ENCODE measurements around the gene SCTR. TPM values are rescaled to one million over a fixed set of nuclear protein-coding genes. Genes with fewer than 3 reads are reported as not detected.

The SCTR gene
- total RNA-seq, 4 donors from 2014 or later = not detected

GRCh38 chr2:119483395-119483753 is 40.9 kb downstream of the SCTR start:
- no peak for TF ChIP-seq CTCF (IDR thresholded peaks at IDR 0.05; ENCODE audit: low read depth)

- no peak for TF ChIP-seq CTCF (IDR thresholded peaks at IDR 0.05; ENCODE audit: low read depth)
These were observed 41.5 kb downstream of the SCTR start for GRCh38 chr2:119482481-119483394.

GRCh38 chr2:119481501-119482455 is 42.5 kb downstream of the SCTR start:
- TF ChIP-seq CTCF (IDR thresholded peaks at IDR 0.05; ENCODE audit: low read depth) = no peak

- TF ChIP-seq CTCF (IDR thresholded peaks at IDR 0.05; ENCODE audit: low read depth) = no peak
These were observed 43.6 kb downstream of the SCTR start for GRCh38 chr2:119480718-119481142.

GRCh38 chr2:119480184-119480583 is 44.1 kb downstream of the SCTR start:
- no peak for TF ChIP-seq CTCF (IDR thresholded peaks at IDR 0.05; ENCODE audit: low read depth)

GRCh38 chr2:119478978-119479295 is 45.3 kb downstream of the SCTR start:
- no peak for TF ChIP-seq CTCF (IDR thresholded peaks at IDR 0.05; ENCODE audit: low read depth)

Measured in subcutaneous adipose tissue (tissue), 4 donors.